ENCODE results near the gene REEP6. TPM values are rescaled to one million over a fixed set of nuclear protein-coding genes. Genes with fewer than 3 reads are reported as not detected.

Gene REEP6
- total RNA-seq, result 10 to 100 TPM in 1 of 2 donors, 1 to 10 TPM in 1; 6.9 to 16.6 TPM

DNA sequence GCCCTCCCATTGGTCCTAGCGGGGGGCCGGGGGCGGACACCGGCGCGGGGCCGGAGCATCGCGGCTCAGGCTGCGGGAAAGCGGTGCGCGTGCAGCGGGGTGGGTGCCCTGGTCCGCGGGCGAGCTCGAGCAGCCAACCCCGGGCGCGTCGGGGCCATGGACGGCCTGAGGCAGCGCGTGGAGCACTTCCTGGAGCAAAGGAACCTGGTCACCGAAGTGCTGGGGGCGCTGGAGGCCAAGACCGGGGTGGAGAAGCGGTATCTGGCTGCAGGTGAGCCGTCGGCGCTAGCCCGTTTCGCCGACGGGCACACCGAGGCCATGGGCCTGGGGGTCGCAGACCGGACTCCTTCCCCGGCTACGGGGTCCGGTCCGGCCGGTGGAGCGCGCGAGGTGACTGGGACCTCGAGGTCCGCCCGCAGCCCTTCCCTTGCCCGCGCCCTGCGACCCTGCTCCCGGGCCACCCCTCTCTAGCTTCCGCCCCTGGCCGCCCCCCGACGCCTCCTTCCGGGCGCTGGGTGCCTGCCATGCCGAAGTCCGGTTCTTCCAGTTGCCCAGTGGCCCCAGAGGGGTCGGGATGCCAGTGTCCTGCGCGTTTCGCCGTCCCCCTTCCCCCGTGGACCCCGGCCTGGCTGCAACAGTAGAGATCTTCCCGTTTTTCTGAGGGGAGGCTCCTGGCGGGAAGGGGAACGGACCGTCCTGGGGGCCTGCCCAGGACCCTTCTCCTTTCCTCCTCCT, at the start of gene REEP6:
Gene REEP6 (plus strand): TSS at position 68 of the 735 bp plus-strand sequence. CDS start 89 bp downstream, at position 157.
- ATAC-seq (no peak), DNase-seq (peak in 2 of 4 donors; percentile 30 to 43)
- intact Hi-C loops (cut with DNase I), result no loop called here

DNA sequence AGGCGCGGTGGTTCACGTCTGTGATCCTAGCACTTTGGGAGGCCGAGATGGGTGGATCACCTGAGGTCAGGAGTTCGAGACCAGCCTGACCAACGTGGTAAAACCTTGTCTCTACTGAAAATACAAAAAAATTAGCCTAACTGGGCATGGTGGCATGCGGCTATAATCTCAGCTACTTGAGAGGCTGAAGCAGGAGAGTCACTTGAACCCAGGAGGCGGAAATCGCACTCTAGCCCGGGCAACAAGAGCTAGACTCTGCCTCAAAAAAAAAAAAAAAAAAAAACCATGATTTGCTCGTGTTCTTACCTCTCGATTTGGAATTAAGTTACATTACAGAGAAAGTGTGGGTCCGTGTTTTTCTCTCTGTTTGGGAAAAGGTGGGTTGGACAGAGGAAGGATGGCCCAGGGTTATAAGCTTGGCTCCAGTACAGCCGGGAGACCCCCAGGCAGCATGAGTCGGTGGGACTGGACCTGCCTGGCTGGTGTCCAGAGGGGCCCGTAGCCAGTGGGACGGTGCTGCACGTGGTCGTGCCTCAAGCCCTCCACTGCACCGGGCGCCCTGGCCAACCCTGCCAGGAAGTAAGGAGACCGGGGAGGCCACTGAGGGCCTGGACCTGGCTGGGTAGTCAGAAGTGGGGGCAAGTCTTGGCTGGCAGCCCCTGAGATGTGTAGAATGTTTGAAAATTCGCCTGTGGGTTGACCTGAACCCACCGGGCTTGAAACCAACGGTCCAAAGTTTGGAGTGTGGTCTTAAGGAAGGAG, 49.1 kb upstream of the REEP6 start:
- no peak overlapping the region for H3K4me3 ChIP-seq
- no peak for ATAC-seq
- intact Hi-C loops (cut with DNase I), result no loop called here

More for the DNA sequence above, at the start of gene REEP6:
- H3K27ac ChIP-seq, result peak within 1 kb of the TSS; percentile 63 to 89 (median 76)
- H3K9me3 ChIP-seq, result no peaks in the 10 kb centered on the region
- H3K36me3 ChIP-seq (replicated peaks in 1 of 2; ENCODE audit: insufficient read depth in 1 of 2, low read depth in 2 of 2), result no peaks in the 10 kb centered on the region
- peak; percentile 57 to 64 (median 58) for TF ChIP-seq POLR2A (IDR thresholded peaks at IDR 0.05)
- TF ChIP-seq, protein P1, sequence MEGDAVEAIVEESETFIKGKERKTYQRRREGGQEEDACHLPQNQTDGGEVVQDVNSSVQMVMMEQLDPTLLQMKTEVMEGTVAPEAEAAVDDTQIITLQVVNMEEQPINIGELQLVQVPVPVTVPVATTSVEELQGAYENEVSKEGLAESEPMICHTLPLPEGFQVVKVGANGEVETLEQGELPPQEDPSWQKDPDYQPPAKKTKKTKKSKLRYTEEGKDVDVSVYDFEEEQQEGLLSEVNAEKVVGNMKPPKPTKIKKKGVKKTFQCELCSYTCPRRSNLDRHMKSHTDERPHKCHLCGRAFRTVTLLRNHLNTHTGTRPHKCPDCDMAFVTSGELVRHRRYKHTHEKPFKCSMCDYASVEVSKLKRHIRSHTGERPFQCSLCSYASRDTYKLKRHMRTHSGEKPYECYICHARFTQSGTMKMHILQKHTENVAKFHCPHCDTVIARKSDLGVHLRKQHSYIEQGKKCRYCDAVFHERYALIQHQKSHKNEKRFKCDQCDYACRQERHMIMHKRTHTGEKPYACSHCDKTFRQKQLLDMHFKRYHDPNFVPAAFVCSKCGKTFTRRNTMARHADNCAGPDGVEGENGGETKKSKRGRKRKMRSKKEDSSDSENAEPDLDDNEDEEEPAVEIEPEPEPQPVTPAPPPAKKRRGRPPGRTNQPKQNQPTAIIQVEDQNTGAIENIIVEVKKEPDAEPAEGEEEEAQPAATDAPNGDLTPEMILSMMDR (IDR thresholded peaks at IDR 0.05), result no peak
- H3K4me3 ChIP-seq, result peak within 1 kb of the TSS; percentile 13 to 32
- H3K27me3 ChIP-seq, result no peaks in the 10 kb centered on the region
- 0 to 5% methylated on average over 4 to 51 of the region's 73 CpGs for WGBS, 2 donors
- H3K4me1 ChIP-seq, result peaks cover 37% of the 10 kb centered on the region

DNA sequence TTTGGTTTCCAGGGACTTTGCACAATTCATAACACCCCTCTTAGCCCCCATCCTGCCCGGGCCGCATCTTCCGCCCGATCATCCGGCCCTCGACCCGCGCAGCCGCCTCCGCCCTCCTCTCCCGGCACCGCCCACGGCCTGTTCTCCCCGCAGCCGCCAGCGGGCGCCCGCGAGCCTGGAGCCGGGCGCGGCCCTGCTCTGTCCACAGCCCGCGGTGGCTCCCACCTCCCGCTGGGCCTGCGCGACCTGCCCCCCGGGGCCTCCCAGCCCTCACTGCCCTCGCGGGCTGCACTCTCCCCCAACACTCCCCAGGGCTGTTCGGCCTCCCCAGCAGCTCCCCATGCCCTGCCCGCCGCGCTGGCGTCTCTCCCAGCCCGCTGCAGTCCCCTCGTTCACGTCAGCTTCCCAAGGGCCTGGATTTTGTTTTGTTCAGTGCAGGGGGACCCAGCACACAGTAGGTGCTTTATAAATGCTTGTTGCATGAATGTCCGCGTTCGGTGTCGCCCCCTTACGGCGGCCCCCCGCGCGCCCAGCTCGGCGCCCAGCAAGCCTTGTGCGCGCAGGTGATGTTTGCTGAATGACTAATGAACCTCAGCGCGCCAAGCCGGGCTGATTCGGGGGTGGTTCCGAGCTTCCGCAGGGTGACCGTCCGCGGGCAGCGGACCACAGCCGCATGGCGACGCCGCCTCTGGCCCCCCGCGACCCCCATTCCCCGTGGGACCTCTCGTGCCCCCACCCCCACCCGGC, 45.6 kb upstream of the REEP6 start:
- no peak overlapping the region for H3K27ac ChIP-seq

More for the DNA sequence above, 49.1 kb upstream of the REEP6 start:
- TF ChIP-seq, protein P1 (IDR thresholded peaks at IDR 0.05), result no peak
- no peak for TF ChIP-seq POLR2A (IDR thresholded peaks at IDR 0.05)
- H3K27ac ChIP-seq, result no peak overlapping the region
- 86 to 88% methylated on average over 18 to 19 of the region's 25 CpGs for WGBS, 2 donors
- peaks cover 49% of the 10 kb centered on the region for H3K4me1 ChIP-seq
- peaks cover 0 to 15% of the 10 kb centered on the region in 2 donors for H3K36me3 ChIP-seq (replicated peaks in 1 of 2; ENCODE audit: insufficient read depth in 1 of 2, low read depth in 2 of 2)
- peaks cover 0 to 17% of the 10 kb centered on the region in 2 donors for H3K27me3 ChIP-seq
- no peak for DNase-seq
- no peaks in the 10 kb centered on the region for H3K9me3 ChIP-seq

More for the DNA sequence above, 45.6 kb upstream of the REEP6 start:
- peak; percentile 86 for ATAC-seq
- peak; percentile 58 to 69 (median 64) for DNase-seq
- TF ChIP-seq, protein P1 (IDR thresholded peaks at IDR 0.05), result peak; percentile 64 to 93 (median 87)
- TF ChIP-seq POLR2A (IDR thresholded peaks at IDR 0.05), result no peak
- H3K4me1 ChIP-seq, result peaks cover 32% of the 10 kb centered on the region
- 1 to 3% methylated on average over 29 to 69 of the region's 70 CpGs for WGBS, 2 donors
- intact Hi-C loops (cut with DNase I), result no loop called here
- no peak overlapping the region for H3K4me3 ChIP-seq
- peaks cover 0 to 11% of the 10 kb centered on the region in 2 donors for H3K36me3 ChIP-seq (replicated peaks in 1 of 2; ENCODE audit: insufficient read depth in 1 of 2, low read depth in 2 of 2)
- H3K9me3 ChIP-seq, result no peaks in the 10 kb centered on the region
- H3K27me3 ChIP-seq, result peaks cover 4 to 41% of the 10 kb centered on the region in 2 donors

Data from body of pancreas (tissue), 4 donors.